Mucosa of gallbladder (tissue), 1 donor: ENCODE results near the gene VAV2. TPM values are rescaled to one million over a fixed set of nuclear protein-coding genes. Genes with fewer than 3 reads are reported as not detected.

Experiments used
- DNase-seq: peaks from one replicate; pipeline ENCODE4 v3.0.0-alpha.2; 2020; ENCODE audit warnings: low spot score
- total RNA-seq: library from RNA; stranded (reverse); gene quantifications from one replicate; pipeline ENCODE4 v1.2.1, GENCODE V29; 2021
- donor health status: DM: no; HTN: no; CAD: no.

Gene VAV2
- total RNA-seq, 1 donor from 2014 or later, result 64.4 TPM

GRCh38 chr9:134027561-134027960 lies 35.4 kb upstream of the VAV2 start:
- no peak for DNase-seq

DNA sequence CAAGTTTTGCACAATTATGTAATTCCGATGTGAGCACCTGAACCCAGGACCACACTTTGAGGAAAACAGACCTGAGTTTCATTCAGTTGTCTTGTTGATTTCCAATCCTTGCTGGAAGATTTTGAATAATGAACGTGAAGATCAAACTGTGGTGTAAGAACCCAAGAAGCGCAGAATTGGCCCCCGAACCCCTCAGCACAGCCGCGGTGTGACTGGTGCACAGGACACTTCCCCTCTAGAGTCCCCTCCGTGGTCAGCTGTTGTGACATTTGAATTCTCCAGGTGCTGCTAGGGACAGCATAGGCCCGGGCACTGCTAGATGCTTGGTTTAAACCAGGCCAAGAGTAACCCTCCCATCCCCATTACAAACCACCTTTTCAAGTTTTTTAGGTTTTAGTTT lies 34.9 kb upstream of the VAV2 start:
- DNase-seq, result no peak

DNA sequence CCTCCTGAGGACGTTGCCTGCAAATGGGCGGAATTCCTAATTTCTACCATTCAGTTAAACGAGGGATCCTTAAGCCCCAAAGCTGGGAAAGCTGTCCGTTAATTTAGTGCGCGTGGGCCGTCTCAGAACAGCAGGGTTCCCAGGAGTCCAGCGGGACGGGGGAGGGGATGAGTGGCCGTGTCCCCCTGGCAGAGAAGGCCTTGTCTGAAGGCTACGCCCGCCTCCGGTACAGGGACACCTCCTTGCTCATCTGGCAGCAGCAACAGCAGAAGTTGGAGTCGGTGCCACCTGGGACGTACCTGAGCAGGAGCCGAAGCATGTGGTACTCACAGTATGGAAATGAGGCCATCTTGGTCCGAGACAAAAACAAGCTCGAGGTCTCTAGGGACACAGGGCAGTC lies 34.5 kb upstream of the VAV2 start:
- DNase-seq, result no peak

- DNase-seq, result peak; percentile 36
Observed at GRCh38 chr9:134025606-134026541, 33.8 kb upstream of the VAV2 start.

DNA sequence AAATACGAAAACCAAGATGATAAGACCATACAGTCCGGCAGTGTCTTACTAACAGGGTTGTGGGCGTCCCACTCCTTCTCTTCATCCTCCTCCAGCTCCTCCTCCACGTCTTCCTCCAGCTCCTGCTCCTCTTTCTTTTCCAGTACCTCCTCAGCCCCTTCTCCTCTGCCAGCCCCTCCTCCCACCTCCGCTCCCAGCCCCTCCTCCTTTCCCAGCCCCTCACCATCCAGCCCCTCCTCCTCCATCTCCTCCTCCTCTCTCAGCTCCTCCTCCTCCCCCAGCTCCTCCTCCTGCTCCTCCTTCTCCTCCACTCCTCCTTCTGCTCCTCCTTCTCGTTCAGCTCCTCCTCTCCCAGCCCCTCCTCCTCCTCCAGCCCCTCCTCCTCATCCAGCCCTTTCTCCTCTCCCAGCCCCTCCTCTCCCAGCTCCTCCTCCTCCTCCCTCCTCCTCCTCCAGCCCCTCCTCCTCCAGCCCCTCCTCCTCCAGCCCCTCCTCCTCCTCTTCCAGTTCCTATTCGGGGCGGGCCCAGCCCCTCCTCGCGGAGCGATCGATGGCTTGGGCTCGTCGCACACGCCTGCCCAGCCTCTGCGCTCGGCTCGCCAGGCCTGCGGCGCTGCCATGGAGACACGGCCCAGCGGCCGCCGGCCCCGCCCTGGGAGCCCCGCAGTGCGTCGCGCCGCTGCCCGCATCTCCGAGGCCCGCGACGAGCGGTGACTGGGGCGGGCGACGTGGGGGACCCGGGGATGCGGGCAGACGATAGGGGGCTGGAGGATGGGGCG lies 32.9 kb upstream of the VAV2 start, which contains the start of gene BRD3OS:
Gene BRD3OS, plus strand, starts transcription at position 654 of the 778 bp plus-strand sequence. CDS start 1,267 bp downstream, outside the sequence.
- DNase-seq, result peak; percentile 97

- DNase-seq, result no peak
Observed at GRCh38 chr9:134024214-134024792, 32.2 kb upstream of the VAV2 start.

GRCh38 chr9:134014946-134015345 lies 22.8 kb upstream of the VAV2 start:
- no peak for DNase-seq

GRCh38 chr9:134011401-134011800 lies 19.3 kb upstream of the VAV2 start:
- no peak for DNase-seq

DNA sequence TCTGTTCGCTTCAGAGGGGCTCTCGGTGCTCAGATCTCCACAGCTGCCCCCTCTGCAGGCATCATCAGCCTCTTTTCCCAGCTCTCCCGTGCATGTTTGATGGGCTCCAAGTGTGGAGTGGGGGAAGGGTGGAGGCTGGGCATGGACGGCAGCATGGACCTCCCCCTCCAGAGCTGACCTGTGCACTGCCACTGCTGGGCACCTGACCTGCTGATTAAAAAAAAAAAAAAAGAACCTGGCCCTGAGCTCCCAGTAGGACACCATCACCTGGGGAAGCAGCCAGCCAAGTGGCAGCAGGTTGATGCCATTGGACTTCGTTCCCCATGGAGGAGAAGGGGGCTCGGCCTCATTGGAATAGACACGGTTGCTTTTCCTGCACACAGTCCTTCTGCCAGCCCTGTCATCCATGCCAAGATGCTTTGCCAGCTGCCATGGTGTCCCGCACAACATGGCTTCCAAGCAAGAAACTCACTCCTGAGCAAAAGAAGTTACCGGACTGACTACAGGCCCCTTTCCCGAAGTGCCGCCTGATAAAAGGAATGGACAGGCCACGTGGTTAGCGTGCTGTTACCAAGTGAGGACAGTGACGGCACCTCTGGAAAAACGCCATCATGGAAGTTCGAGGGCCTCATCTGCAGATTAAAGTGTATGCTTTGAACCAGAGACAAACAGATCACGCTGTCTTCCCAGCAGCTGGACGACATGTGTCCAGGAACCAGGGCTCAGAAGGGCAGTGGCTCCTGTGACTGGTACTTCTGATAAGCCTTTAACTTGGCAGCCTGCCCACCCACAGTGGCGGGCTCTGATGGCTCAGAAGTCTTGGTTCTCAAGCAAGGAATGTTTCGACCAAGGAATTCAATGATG lies 18.4 kb upstream of the VAV2 start:
- DNase-seq, result no peak

DNA sequence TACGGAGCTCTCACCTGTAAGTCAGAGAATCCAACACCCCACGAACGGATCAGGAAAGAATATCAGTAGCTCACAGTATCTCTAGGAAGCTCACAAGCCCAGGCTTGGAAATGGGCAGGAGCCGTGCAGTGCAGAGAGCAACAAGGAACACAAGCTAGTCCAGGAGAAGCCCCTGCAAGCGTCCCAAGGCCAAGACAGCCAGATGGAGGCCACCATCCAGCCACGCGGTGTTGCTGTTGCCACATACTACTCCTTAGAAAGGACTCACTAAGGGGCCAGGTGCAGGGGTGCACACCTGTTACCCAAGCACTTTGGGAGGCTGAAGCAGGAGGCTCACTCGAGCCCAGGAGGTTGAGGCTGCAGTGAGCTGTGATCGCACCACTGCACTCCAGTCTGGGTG lies 15.4 kb upstream of the VAV2 start:
- no peak for DNase-seq

DNA sequence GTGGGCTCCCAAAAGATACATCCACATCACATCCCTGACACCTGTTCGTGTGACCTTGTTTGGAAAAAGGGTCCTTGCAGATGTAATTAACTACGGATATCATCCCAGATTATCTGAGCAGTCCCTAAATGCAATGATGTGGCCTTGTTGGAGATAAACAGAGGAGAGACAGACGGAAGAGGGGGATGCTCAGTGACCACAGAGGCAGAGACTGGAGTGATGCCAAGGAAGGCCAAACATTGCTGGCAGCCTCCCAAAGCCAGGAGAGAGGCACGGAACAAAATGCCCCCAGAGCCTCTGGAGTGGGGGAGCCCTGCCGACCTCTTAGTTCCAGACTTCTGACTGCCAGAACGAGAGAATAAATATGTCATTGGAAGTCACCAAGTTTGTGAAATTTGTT lies 15.0 kb upstream of the VAV2 start:
- DNase-seq, result no peak

DNA sequence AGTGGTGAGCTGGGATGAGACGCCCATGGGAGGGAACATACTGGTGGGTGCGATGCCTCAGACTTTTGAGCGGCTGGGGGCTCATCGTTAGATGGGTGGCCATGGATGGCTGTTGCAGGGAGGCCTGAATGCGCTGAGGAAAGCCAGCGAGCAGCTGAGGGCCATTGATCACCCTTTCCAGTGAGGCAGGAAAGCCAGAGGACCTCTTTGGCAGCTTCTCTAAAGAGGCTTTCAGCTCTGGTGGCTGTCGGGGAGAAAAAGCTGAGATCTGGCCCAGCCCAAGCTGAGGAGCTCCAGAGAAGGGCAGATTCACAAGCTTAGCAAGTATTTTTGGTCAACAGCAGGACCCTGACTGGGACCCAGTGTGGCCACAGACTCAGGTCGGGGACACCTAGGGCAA lies 13.3 kb upstream of the VAV2 start:
- no peak for DNase-seq

- DNase-seq, result no peak
Observed at GRCh38 chr9:134004881-134005280, 12.8 kb upstream of the VAV2 start.

DNA sequence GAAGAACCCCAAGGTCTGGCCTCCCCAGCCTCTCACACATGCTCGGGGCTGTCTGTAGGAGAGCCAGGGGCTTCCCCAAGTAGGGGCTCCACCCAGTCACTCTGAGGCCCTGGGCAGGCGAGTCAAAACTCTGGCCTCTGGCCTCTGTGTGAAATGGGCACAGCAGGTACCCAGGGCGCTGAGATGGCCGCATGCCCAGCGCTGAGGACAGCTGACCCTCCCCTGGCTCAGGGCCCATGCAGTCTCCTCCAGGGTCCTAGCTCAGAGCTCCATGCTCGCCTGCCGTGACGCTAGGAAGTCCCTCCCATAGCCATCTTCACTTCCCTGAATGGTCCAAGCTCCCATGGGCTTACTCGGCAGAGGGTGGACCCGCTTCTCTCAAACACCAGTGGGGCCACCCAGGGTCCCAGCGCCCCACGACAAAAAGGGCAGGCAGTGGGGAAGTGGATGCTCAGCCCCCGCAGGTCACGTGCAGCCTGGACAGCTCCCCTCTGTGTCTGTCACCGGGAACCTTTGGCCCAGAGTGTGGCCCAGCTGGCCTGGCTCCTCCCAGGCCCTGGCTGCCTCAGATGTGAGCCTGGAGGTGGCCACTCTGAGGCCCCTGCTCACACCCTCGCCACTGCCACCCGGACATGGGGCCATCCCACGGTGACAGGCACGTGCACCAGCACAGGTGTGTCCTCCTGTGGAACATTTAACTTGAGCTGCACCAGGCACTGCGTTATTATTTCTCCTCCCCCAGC lies 12.2 kb upstream of the VAV2 start:
- DNase-seq, result no peak

DNA sequence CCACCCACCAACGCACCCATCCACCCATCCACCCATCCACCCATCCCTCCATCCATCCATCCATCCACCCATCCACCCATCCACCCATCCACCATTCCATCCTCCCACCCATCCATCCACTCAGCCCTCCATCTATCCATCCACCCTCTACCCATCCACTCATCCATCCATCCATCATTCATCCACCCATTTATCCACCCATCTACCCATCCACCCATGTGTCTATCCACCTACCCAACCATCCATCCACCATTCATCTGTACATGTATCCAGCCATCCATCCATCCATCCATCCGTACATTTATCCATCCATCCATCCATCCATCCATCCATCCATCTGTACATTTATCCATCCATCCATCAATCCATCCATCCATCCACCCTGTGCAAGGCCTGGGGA lies 11.1 kb upstream of the VAV2 start:
- no peak for DNase-seq

DNA sequence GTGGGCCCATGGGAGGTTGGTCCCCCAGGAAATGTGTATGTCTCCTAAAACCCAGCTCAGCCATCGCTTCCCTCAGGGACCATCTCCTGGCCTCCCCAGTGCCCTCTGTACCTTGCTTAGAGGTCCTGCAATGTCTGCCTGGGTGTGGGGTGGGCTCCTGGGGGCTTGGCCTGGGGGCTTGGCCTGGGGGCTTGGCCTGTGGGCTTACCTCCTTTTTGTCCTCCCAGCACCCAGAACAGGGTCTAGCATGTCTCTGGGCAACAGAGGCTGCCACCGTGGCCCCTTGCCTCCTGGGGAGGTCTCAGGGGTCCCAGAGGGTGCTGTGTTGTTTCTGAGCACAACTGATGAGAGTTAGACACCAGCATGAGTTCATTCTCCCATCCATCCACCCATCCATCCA lies 10.7 kb upstream of the VAV2 start:
- DNase-seq, result no peak

GRCh38 chr9:133999851-134000265 lies 7.7 kb upstream of the VAV2 start:
- no peak for DNase-seq

DNA sequence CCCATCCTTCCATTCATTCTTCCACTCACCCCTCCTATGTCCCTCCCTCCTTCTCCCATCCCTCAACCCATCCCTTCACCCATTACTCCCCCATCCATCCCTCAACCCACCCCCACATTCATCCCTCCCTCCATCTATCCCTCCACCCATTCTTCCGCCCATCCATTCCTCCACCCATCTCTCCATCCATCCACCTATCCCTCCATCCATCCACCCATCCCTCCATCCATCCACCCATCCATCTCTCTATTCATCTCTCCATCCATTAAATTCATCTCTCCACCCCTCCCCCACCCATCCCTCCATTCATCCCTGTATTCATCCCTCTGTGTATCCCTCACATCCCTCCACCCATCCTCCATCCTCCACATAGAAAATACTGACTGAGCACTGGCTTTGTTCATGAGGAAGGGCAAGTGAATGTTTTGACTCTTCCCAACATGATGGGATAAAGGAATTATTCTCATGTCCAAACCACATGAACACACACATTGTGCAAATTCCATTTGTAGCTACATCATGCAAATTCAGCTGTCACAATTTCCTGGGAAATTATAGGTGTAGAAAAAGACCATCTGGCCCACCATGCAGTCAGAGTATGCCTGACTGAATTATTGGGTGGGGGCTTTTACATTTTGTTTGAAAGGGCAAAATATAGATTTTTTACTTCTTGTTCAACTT lies 6.9 kb upstream of the VAV2 start:
- no peak for DNase-seq

- no peak for DNase-seq
Observed at GRCh38 chr9:133997584-133997983, 5.5 kb upstream of the VAV2 start.
